SJSA1 (cell line): Measurements from ENCODE around the gene TMEM201. TPM values are rescaled to one million over a fixed set of nuclear protein-coding genes. Genes with fewer than 3 reads are reported as not detected.
A peak's percentile ranks its signal among the peaks of the same experiment; 100 is the strongest.

Source experiments
- DNase-seq, 2 experiments: peaks; one replicate each; pipeline ENCODE4 v3.0.0-alpha.2; 2015 to 2020; ENCODE audit warnings: low spot score in 2 of 2, low read depth in 1 of 2
- H3K27ac ChIP-seq: fragments of 250-450 bp; sonication (Bioruptor Pico); 2 replicates; pipeline ENCODE4 v1.5.1; 2020; ENCODE audit warnings: mild to moderate bottlenecking, moderate library complexity
- H3K27me3 ChIP-seq: fragments of 250-450 bp; sonication (Bioruptor Pico); replicated peaks from 2 replicates; pipeline ENCODE4 v1.5.1; 2020; ENCODE audit warnings: mild to moderate bottlenecking, moderate library complexity
- H3K36me3 ChIP-seq: fragments of 250-450 bp; sonication (Bioruptor Pico); 2 replicates; pipeline ENCODE4 v1.5.1; 2020; ENCODE audit warnings: mild to moderate bottlenecking
- H3K4me1 ChIP-seq: fragments of 250-450 bp; sonication (Bioruptor Pico); replicated peaks from 2 replicates; pipeline ENCODE4 v1.6.1; 2021; ENCODE audit warnings: mild to moderate bottlenecking
- H3K4me3 ChIP-seq: fragments of 250-450 bp; sonication (Bioruptor Pico); 2 replicates; pipeline ENCODE4 v1.5.1; 2020; ENCODE audit warnings: mild to moderate bottlenecking
- H3K9me3 ChIP-seq: fragments of 250-450 bp; sonication (Bioruptor Pico); replicated peaks from 2 replicates; pipeline ENCODE4 v1.5.1; 2020; ENCODE audit warnings: mild to moderate bottlenecking
- total RNA-seq: library from RNA; depleted of rRNA; stranded (reverse); fragments of >200 nt; shearing (Covaris generic); gene quantifications from 2 replicates; pipeline ENCODE4 v1.2.3, GENCODE V29; 2014

TMEM201 gene
- total RNA-seq, 1 experiment from 2014 or later: 10.1 TPM

- no peaks in the 10 kb centered on the region for H3K27me3 ChIP-seq
- no peak for DNase-seq
- H3K4me3 ChIP-seq: no peak overlapping the region
- H3K4me1 ChIP-seq: peaks cover 28% of the 10 kb centered on the region
- H3K9me3 ChIP-seq: 0 out of 2 replicates have a peak, but pooled peaks cover 2% of the 10 kb centered on the region
- no peak overlapping the region for H3K27ac ChIP-seq
- peaks cover 12% of the 10 kb centered on the region for H3K36me3 ChIP-seq
Observed at GRCh38 chr1:9590945-9591668, 2.4 kb downstream of the TMEM201 start.

- Histone ChIP-seq H3K36me3 (peaks cover 14% of the 10 kb centered on the region), H3K9me3 (0 out of 2 replicates have a peak, but pooled peaks cover 2% of the 10 kb centered on the region), H3K27me3 (no peaks in the 10 kb centered on the region), H3K27ac (no peak overlapping the region), H3K4me1 (peaks cover 28% of the 10 kb centered on the region), H3K4me3 (no peak overlapping the region)
- no peak for DNase-seq
Observed at GRCh38 chr1:9591669-9592509, 3.2 kb downstream of the TMEM201 start.

DNA sequence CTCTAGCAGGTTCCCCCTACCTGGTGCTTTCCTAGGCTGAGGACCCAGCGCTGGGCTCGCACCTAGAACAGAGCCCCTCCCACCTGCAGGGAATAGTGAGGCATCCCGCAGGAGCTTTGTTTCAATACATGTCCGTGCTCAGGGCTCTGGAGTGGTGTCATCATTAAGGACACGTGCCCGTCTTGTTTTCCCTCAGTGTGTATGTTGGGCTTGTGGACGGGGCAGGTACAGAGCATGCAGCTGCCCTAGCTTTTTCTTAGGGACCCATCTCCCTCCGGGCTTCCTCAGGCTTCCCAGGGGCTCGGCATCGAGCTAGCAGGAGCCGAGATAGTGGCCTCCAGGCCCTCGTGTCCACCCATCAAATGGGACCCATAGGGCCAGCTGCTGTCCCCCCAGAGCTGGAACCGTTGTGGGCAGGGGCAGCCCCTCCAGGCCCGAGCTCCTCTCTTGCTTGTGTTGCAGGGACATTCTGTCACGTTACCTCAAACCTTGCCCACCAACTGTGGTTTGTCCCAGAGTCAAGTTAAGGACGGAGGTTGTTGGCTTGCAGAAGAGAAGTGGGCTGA lies 3.9 kb downstream of the TMEM201 start:
- H3K9me3 ChIP-seq: 0 out of 2 replicates have a peak, but pooled peaks cover 2% of the 10 kb centered on the region
- no peak overlapping the region for H3K4me3 ChIP-seq
- DNase-seq: no peak
- H3K27ac ChIP-seq: no peak overlapping the region
- H3K27me3 ChIP-seq: no peaks in the 10 kb centered on the region
- H3K4me1 ChIP-seq: peaks cover 28% of the 10 kb centered on the region
- H3K36me3 ChIP-seq: peaks cover 19% of the 10 kb centered on the region

GRCh38 chr1:9593147-9593491 lies 4.4 kb downstream of the TMEM201 start:
- Histone ChIP-seq H3K27ac (no peak overlapping the region), H3K9me3 (0 out of 2 replicates have a peak, but pooled peaks cover 2% of the 10 kb centered on the region)

DNA sequence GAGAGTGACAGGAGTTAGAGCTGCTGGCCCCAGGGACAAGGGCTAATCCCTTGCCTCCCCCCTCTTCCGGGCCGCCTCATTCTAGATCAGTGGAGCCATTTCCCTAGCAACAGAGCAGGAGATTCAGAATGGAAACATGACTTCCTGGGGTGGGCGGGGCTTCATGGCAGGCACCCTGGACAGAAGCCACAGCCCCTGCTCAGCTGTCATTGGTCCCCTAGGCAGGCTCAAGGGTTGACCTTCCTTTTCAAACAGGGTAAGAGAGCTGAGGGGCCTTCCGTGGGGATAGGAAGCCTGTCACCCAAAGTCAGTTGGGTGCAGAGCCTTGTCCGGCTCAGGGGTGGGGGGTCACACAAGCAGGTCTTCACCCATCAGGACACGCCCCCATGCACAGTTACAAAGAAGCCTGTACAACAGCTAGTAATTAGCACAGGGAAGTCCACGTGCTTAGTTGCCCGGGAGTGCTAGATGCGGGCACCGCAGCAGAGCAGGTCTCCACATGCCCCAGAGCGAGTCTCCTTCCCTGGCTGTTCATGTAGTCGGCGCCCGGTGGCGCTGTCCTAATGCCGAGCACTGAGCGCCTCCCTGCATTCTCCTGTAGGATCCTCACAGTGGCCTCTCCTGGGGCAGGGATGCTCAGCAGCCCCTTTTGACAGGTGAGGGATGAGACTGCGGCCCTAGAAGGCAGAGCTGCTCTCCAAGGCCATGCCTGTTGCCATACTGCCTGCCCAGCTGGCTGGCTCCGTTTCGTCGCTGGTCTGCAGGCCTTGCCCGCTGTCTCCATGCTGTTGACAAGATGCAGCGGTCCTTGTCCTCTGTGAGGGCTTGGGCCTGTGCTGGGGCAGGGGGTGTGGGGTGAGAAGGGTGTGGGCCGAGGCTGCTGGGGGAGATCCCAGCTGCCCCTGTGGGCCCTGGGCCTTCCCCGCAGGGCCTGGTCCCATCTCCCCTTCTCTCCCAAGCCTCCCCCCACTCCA lies 5.1 kb downstream of the TMEM201 start:
- H3K27me3 ChIP-seq: no peaks in the 10 kb centered on the region
- H3K4me1 ChIP-seq: peaks cover 25% of the 10 kb centered on the region
- H3K4me3 ChIP-seq: no peak overlapping the region
- H3K36me3 ChIP-seq: peaks cover 28% of the 10 kb centered on the region
- H3K27ac ChIP-seq: no peak overlapping the region
- peak in 1 of 2 experiments; percentile 19 for DNase-seq
- H3K9me3 ChIP-seq: 0 out of 2 replicates have a peak, but pooled peaks cover 2% of the 10 kb centered on the region

More at GRCh38 chr1:9593147-9593491, 4.4 kb downstream of the TMEM201 start:
- Histone ChIP-seq H3K4me3 (no peak overlapping the region), H3K36me3 (peaks cover 25% of the 10 kb centered on the region), H3K27me3 (no peaks in the 10 kb centered on the region), H3K4me1 (peaks cover 27% of the 10 kb centered on the region)
- DNase-seq: no peak

DNA sequence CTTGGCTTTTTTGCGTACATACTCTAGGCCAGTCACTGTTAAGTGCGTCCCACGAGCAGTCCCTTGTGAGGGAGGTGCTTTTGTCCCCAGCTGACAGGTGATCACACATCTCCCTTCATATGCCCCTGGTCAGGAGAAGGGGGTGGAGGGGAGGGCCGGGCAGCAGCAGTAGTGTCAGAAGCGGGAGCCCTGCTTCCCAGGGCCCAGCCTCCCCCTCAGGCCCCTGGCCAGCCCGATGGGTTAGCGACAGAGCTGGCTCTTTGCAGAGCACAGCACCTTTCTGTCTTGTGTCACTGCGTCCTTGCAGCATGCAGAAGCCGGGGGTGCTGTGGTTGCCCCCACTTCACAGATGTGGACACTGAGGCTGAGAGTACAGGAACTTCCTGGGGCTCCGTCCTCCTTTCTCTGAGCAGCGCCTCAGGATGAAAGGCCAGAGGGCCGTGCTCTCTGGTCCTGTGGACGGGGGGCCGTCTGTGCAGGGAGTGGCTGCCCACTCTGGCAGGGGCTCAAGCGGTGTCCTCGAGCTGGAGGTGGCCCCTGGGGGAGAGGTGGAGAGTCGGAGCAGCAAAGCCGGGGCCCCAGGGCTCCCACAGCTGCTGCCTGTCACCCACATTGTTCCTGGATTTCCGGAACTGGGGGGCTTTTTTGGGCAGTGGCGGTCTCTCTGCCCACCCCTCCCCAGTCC lies 5.9 kb downstream of the TMEM201 start:
- DNase-seq: no peak
- Histone ChIP-seq H3K27me3 (no peaks in the 10 kb centered on the region), H3K27ac (no peak overlapping the region), H3K4me1 (peaks cover 19% of the 10 kb centered on the region), H3K36me3 (peaks cover 29% of the 10 kb centered on the region), H3K4me3 (no peak overlapping the region), H3K9me3 (no peaks in the 10 kb centered on the region)

DNA sequence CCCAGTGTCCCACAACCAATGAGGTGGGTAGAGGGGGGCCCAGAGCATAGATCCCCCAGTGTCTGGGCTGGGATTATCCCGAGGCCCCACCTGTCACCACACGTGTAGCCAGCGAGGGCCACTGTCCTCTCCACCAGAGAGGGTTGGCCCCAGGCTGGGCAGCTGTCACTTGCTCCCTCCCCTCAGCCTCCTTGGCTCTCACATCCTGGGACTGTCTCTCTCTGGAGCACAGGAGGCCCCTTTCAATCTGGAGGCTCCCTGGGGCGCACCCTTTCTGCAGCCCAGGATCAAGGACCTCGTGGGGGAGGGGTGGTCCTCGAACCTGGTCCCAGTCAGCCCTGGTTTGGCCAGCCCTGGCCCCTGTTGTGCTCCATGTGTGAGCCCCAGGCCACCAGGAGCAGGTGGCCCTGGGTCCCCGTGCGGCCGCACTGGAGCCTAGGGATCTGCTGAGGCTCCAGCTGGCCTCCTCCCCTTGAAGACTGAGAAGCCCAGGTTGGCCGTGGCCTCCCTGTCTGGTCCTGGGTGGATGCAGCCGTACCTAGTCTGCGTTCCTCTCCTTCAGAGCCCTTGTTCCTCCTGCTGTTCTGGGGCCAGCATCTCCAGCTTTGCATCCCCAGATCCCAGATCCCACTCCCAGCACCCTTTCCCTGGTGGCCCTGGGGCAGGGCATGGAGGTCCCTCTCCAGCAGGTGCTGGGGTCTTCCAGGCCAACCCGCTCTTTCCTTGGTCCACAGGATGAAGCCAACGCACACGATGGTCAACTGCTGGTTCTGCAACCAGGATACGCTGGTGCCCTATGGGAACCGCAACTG lies 6.7 kb downstream of the TMEM201 start:
- Histone ChIP-seq H3K4me1 (peaks cover 12% of the 10 kb centered on the region), H3K4me3 (no peak overlapping the region), H3K36me3 (peaks cover 31% of the 10 kb centered on the region), H3K27ac (no peak overlapping the region), H3K27me3 (no peaks in the 10 kb centered on the region), H3K9me3 (no peaks in the 10 kb centered on the region)
- no peak for DNase-seq

GRCh38 chr1:9595968-9596340 lies 7.2 kb downstream of the TMEM201 start:
- Histone ChIP-seq H3K36me3 (peaks cover 30% of the 10 kb centered on the region), H3K27ac (no peak overlapping the region), H3K4me1 (peaks cover 8% of the 10 kb centered on the region), H3K27me3 (no peaks in the 10 kb centered on the region), H3K4me3 (no peak overlapping the region), H3K9me3 (no peaks in the 10 kb centered on the region)
- no peak for DNase-seq

GRCh38 chr1:9596415-9597123 lies 7.9 kb downstream of the TMEM201 start:
- no peaks in the 10 kb centered on the region for H3K9me3 ChIP-seq
- no peak for DNase-seq
- peaks cover 34% of the 10 kb centered on the region for H3K36me3 ChIP-seq
- H3K4me1 ChIP-seq: peaks cover 8% of the 10 kb centered on the region
- no peak overlapping the region for H3K4me3 ChIP-seq
- H3K27ac ChIP-seq: no peak overlapping the region
- no peaks in the 10 kb centered on the region for H3K27me3 ChIP-seq

- Histone ChIP-seq H3K4me1 (peaks cover 8% of the 10 kb centered on the region), H3K36me3 (peaks cover 40% of the 10 kb centered on the region), H3K9me3 (no peaks in the 10 kb centered on the region), H3K27ac (no peak overlapping the region), H3K27me3 (no peaks in the 10 kb centered on the region), H3K4me3 (no peak overlapping the region)
- no peak for DNase-seq
Observed at GRCh38 chr1:9597361-9598315, 8.9 kb downstream of the TMEM201 start.

DNA sequence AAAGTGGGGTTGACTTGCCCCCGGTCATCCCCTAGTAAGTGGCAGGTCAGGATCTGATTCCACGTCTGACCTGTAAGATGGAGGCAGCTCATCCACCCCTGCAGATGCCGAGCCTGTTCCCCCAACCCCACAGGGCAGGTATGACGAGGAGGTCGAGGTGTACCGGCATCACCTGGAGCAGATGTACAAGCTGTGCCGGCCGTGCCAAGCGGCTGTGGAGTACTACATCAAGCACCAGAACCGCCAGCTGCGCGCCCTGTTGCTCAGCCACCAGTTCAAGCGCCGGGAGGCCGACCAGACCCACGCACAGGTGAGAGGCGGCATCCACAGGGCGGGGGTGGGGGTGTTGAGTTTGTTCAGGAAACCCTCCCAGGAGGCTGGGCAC lies 9.6 kb downstream of the TMEM201 start:
- Histone ChIP-seq H3K4me1 (peaks cover 4% of the 10 kb centered on the region), H3K36me3 (peaks cover 47% of the 10 kb centered on the region), H3K9me3 (no peaks in the 10 kb centered on the region), H3K4me3 (no peak overlapping the region), H3K27me3 (no peaks in the 10 kb centered on the region), H3K27ac (no peak overlapping the region)
- DNase-seq: no peak
